Measurements from ENCODE around the gene DLG5.

Gene DLG5

DNA sequence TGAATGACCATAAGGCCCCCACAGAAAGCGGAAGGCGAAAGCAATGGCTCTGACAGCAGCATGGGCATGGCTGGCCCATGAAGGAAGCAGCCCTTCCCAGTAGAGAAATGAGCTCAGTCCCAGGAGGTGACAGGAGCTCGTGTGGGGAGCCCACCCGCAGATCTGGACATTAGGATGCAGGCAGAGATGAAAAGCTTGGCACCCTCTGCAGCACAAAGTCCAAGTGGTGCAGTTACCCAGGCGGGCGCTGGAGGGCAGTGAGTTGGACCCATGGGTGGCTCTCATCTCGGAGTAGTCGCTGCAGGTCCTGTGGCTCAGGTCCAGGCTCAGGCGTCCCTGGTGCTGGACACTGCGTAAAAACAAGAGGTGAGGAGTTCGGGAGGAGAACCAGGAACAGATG is 109.0 kb downstream of the DLG5 start:
- no peak for DNase-seq

DNA sequence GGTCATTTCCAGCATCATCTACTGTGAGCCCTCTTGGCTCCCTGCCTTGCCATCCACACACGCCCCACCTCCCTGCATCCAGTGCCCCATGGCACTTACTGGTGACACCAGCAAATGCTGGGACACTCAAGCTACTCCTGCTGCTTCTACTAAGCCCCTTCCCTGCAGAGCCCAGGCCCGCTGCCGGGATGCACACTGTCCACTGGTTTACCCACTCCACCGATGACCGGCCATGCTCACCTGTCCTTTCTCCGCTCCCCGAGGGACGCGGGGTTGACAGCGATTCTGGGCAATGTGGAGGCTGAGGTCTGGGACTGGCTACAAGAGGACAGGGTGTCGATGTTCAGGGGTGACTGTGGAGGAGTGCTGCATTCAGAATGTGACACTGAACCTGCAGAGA is 110.2 kb downstream of the DLG5 start:
- no peak for DNase-seq

DNA sequence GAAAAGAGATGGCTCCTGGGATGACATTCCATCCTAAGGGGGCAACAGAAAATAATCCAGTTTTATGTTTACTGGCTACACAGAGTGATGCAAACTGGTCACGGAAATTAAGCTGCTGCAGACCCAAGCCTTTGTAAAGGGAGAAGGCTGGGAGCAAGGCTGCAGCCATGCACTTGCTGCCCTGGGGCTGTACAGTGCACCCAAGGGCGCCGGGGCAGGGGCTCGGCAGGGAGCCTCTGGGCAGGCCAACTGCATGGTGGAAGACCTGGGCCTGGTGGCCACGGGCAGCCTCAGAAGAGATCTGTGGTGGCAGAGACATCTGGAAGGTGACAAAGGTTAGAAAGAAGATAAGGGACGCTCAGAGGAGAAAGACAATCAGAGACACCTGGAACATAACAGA is 113.8 kb downstream of the DLG5 start:
- no peak for DNase-seq

DNA sequence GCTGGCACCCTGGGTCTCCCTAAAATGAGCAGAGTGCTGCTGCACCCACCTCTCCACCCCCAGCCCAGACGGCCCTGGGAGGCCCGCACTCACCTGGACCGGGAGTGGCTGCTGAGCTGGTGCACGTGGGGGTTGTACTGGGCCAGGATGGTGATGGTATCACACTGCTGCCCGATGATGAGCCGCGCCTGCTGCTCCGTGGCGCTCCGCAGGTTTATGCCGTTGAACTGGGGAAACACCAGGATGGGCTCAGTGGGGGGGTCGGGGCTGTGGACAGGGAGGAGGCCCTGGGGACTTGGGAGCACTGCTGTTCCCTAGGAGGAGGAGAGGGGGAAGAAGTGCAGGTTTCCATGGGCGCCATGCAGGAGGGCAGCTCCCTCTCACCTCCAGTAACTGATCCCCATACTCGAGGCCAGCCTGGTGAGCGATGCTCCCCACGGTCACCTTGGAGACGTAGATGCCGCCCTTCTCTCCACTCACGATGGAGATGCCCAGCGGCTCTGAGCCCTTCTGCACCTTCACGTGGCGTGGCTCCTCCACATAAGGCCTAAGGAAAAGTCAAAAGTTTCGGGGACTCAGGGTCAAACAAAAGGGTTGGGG is 114.6 kb downstream of the DLG5 start:
- no peak for DNase-seq

DNA sequence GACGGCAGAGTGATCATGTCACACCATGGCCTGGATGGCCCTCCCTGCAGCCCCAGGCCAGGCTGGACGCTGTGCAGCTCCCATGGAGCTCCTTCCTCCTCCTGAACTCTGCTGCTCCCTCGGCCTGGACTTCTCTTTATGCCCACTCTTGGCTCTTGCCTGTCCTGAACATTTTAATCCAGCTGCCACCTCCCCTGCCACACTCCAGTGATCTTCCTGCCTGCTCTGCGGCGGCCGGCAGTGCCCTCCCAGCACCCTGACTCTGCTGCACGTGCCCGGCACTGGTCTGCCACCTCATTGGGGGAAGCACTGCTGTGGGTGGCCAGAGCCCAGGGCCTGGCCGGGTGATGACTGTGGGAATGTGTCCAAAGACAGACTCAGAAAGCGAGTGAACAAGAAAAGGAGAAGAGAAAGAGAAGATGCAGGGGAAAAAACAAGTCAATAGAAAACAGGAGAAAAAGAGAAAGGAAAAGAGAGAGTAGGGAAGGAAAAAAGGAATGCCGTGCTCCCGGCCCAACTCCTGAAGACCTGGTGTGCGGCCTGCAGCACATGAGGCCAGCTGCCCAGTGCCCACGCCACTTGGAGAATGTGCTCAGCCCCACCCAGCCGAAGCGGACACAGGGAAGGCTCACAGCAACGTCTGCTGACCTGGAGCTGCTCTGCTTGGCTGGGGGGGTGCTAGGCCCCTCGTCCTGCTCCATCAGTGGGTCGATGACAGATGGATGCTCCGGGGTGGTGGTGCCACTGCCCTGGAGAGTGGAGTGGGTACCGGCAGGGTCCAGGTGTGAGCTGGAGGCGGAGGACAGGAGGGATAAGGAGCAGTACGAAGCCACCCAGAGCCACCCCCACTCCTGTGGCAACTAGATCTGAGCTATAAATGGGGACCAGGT is 115.9 kb downstream of the DLG5 start:
- no peak for DNase-seq

DNA sequence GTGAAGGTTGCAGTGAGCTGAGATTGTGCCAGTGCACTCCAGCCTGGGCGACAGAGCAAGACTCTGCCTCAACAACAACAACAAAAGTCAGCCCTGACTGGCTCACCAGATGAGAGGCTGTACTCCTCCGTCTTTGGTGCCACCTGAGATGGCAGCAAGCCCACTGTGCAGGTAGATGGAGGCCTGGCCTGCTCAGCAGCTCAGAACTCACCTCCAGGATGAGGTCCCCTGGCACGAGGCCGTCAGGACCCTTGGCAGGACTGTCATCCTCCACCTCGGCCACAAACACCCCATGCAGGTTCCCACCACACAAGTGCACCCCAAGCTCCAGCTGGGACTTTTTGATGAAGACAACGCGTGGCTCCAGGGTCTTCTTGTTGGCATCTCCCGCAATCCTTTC is 117.2 kb downstream of the DLG5 start:
- DNase-seq = no peak

DNA sequence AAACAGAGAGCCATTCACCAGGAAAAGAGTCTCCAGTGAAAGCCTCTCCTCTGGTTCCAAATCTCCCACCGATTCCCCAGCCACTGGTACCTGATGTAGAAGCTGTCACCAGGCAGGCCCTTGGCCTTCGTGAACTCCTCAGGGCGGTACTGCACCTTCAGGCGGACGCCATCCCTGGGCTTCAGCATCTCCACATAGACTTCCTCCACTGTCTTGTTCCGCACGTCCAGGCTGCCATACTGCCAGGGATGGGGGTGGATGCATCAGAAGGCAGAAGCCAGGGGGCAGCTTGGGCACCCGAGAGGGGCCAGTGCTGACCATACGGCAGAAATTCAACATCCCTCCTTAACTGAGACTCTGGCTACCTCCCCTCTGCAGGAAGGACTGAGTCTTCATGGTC is 118.8 kb downstream of the DLG5 start:
- no peak for DNase-seq

DNA sequence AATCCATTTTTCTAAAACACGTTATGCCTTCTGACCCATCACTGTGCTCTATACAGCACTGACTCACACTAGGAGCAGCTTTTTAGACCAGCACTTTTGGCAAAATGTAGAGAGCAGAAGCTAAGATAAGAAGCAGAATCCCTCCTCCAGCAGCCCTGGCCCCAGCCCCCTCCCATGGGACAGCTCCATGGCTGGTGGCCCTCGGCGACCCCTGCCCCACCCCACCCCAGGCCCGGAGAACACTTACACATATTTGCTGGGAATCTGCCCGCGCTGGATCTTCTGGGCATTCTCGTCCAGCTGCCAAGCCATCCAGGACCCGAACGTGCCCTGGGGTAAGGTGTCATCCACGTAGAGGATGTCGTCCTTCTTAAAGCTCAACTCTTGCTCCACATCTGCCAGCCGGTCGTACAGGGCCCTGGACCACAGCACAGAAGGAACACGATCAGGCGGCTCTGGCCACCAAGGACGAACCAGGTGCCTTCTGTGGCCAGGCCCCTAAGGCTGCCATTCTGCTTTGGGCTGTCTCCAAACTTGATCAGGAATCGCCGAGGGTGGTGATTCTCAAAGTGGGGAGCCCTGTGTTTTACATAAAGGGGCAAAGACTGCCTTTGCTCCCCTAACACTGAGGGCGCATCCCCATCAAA is 119.9 kb downstream of the DLG5 start:
- DNase-seq = no peak

DNA sequence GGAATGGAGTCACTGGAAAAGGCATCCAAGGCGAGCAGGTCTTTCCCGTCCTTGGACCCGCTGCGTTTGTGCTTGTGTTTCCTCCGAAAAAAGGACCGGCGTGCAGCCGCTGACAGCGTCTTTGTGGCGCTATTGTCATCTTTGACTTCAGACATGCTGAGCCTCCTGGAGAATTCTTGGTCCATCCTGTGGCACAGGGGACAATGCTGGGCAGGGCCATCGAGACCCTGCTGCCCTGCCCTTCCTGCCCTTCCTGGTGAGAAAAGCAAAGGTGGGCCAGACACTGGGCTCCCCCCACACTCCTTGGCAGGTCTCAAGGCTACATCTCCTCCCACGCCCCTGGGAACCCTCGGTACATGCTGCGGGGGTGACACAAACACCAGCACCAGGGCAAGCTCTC is 120.9 kb downstream of the DLG5 start:
- no peak for DNase-seq

DNA sequence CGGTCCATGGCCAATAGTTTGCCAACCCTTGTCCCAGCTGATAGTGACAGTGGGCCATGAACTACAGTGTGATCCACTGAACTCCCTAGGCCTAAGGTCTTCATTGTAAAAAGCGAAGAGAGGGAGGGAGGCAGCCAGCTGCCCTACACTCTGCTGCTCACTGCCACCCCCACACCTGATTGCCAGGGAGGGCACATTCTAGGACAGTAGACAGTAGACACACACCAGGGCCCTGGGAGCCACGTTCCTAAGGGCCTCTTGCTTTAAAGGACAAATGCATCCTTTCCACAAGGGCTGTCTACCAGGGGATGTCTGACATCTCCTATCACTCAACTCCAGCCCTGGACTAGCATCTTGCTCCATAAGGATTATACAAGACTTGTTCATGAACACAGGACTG is 122.2 kb downstream of the DLG5 start:
- no peak for DNase-seq

DNA sequence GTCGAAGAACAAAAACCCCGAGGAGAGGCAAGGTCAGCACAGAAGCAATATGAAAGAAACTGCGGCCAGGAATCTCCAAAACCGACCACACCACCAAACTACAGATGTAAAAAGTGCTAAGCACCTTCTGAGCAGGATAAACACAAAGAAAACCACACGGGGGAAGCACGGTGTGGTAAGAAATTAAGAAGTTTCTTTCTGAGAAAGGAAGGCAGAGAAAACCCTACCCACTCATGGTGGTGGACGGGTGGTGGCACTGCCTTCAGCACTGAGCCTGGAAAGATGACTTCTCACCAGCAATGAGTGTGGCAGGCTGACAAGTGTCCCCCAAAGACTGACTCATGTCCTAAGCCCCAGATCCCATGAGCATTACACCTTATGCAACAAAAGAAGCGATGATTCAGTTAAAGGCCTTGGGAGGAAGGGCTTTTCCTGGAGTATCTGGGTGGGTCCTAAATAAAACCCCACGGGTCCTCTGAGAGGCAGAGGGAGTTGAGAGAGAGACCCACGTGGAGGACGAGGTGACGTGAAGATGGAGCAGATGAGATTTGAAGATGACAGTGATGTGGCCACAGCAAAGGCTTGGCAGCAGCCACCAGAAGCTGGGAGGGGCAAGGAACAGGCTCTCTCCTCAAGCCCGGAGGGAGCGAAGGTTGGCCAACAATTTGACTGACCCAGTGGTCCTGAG is 124.9 kb downstream of the DLG5 start:
- no peak for DNase-seq

DNA sequence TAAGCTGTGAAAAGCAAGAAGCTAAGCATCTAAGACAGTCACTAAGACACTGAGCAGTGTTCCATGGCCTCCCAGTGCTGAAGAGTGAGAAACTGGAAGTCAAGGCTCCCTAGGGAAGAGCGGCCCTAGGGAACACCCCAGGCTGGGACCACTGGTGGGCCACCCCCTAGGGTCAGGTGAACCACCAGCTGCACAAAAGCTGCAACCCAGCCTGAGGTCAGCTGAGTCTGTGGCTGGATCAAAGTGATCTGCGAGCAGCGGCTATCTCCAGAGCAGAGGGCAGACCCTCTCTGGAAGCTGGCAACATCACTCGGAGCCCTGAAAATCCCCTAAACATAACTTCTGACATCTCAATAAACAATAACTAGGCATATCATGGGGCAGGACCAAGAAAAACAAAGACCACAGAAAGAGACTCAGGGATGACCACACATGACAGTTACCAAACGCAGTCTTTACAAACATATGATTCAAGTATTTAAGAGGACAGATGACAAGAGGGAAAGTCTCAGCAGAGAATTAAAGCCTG is 125.8 kb downstream of the DLG5 start:
- no peak for DNase-seq

DNA sequence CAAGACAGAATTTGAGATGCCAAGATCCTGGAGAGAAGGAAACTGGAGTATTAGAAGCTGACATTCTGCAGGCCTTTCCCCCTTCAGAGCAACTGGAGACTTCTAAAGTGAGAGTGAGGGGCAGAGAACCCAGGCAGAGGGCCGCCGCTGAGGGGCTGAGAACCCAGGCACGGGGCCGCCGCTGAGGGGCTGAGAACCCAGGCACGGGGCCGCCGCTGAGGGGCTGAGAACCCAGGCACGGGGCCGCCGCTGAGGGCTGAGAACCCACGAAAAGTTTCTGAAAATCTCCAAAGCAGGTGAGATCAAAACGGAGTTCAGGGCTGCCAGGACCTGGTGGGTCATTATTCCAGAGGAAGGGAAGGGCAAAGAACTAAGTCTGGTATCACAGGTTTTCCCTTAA is 126.2 kb downstream of the DLG5 start:
- no peak for DNase-seq

DNA sequence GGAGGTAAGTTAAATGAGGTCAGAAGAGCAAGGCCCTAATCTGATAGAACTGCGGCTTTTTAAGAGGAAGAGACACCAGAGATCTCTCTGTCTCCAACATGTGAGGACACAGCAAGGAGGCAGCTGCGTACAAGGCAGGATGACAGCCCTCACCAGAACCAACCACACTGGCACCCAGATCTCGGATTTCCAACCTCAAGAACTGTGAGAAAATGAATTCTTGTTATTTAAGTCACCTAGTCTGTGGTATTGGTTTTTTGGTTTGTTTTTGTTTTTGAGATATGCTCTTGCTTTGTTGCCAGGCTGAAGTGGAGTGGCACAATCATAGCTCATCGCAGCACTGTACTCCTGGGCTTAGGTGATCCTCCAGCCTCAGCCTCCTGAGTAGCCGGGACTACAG is 127.2 kb downstream of the DLG5 start:
- no peak for DNase-seq

DNA sequence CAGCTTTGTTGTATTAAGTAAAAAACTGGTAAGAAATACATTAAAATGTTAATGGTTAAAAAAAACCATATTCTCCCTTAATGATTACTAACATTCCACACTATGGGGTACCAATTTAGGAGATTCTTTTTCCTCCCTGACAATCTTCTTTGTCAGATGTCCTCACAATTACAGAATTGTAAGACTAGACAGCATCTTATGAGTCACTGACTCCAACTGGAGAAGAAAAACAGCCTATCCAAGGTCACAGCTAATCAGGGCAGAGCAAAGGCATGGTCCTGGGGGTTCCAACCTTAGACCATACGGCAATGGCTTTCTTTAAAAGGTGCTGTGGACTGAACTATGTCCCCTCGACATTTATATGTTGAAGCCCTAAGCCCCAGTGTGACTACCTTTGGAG is 127.6 kb downstream of the DLG5 start:
- DNase-seq = no peak

DNA sequence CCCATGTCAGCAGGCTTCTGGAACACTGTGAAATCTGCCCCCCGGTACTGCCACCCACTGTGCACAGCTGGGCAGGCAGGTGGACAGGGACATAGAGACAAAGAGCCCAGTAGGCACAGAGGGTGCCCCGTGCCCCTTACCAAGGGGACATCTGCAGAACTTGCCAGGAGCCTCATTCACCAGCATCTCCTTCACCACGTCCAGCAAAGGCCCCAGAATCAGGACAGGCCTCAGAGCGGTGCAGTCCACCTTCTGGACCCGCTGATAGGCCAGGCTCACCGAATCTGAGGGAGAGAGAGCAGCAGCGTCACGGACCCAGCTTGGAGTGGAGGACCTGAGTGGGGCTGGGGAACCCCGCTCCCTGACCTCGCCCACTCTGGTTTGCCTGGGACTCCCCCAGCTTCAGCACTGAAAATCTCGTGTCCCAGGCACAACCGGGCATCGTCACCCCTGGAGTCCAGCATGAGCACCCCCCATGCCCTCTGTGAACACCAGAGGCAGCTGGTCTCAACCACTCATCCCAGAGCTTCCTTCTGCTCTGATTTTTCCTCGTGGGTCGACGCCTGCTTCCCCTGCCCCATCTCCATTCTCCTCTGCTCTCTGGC is 130.1 kb downstream of the DLG5 start:
- no peak for DNase-seq

DNA sequence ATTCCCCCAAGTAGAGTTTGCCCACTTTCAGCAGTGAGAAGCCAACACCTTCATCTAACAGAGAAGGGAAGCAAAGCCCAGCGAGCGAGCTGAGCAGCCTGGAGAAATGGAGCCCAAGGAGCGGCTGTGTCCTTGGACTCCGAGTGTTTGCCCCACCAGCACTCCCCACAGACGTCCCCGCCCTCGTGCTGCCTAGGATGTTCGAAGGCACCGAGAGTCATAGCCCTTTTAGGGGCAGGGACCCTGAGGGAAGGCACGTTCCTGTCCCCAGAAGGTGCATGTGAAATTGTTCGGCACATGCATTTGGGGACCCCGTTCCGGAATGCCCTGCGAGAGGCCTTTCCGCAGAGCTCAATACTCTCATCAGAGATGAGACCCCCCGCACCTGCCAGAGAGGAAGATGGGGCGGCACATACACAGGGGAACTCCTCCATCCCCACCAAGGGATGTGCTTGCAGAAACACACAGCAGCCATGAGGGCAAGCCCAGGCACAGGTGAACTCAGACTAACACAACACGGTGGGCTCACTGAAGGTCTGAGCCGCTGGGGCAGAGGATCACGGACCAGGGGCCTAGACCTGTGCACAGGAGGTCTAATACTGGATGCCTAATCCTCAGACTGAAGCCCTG is 131.0 kb downstream of the DLG5 start:
- DNase-seq = no peak

DNA sequence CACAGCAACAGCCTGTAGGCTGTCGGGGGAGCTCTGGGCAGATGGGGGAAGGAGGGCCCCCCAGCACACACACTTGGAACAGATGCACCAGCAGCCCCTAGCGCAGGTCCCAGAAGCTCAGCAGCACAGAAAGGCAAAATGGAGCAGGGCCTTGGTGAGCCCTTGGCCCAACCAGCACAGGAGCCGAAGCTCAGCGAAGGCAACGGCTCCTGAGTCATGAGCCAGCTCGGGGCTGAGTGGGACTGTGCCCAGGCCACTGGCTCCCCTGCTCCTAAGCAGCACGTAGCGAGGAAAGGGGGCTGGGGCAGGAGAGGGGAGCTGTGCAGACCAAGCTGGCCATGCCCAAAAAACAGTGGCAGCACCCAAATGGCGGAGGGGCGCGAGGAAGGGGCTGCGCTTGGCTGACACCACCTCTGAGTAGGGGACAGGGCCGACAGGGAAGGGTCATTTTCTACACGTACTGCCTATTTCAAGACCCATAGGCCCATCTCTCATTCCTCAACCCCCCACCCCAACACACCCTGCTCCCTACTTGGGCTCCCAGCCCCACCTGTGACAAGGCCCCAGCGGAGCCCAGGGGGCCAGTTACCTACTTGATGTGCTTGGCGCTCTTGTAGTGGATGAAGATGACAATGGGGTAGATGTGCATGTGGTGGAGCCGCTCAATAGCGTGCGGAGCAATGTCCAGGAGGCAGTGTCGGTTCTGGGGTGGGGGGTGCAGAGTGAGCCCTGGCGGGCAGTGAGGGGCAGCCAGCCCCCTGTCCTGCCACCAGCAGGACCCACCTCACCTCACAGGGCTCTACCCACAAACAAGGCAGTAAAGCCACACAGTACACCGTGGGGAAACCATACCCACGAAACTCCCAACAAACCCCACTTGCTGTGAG is 132.1 kb downstream of the DLG5 start:
- DNase-seq = no peak

DNA sequence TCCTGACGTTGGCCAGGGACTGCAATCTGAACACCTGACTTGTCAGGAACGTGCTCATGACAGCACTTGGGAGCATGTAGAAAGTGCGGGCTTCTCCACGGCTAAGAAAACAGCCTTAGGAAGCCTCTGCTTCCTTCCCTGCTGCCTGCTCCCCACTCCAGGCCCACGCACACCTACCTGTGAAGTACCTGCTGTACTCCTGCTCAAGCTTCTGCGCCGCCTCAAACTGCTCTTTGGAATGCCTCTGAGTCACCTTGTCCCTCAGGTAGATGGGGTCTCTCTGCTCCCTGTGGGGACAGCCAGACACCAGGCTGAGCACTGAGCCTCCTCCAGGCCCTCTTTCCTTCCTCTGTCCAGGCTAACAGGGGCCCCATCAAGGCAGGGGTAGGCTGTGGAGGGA is 132.7 kb downstream of the DLG5 start:
- no peak for DNase-seq

DNA sequence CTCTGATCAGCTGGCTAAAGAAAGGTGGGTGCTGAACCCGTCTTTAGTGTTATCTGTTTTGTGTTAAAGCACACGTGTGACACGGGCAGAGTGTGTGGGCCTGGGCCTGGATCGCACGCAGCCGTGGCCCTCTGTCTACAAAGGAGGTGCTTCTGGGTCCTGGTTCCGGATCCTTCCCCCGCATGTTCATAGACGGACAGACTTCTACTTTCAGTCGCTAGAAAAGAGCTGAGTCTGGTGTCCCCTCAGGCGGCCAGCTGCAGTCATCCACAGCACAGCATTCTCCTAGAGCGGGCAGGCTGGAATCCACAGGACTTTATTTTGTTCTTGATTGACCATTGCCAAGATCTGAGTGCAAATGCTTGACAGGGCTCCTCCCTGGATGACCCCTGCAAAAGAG is 134.4 kb downstream of the DLG5 start:
- no peak for DNase-seq

DNA sequence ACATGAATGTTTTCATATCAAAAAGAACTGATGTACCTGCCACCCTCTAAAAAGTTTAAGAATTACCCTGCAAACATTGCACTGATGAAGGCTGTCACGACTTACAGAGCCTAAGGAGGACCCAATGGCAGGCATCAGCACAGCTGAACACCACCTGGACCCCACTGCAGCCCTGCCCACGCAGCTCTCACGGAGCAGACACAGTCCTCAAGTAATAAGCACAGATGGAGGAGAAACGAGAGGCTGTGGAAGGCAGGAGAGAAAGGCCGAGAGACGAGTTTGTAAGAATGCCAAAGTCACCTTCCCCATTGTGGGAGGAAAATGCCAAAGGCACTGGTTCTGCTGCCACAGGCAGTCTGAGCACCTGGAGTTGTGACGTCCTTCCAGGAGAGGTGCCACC is 135.0 kb downstream of the DLG5 start:
- no peak for DNase-seq

Data from bone marrow (tissue), 2 donors.